GM19099 (cell line): ENCODE data around the gene MLLT3.

Experiments
- POLR2A ChIP-seq: IDR thresholded peaks from 3 replicates; pipeline ENCODE4 v1.6.1; 2011; ENCODE audit warnings: low read depth; ENCODE audit not compliant: insufficient read length; ENCODE audit errors: extremely low read depth

MLLT3 gene

DNA sequence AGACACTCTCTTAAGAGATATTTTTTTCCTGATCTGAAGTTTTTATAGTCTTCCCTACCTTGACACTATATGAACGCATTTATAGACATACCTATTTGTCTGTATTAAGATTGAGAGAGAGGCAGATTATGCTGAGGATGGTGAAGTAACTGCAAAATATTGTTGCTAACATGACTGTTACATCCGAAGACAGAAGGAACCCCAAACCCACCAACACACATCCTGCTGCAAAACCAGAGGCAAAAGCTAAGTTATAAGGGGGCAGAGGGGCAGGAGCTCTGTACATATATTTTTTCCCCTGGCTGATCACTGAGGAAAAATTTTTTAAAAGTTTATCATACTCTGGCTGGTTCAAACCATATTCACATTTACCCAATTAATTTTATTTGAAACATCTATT lies 279.0 kb downstream of the MLLT3 start:
- TF ChIP-seq POLR2A: no peak

- TF ChIP-seq POLR2A: no peak
These were observed 281.8 kb downstream of the MLLT3 start for GRCh38 chr9:20340511-20340861.

DNA sequence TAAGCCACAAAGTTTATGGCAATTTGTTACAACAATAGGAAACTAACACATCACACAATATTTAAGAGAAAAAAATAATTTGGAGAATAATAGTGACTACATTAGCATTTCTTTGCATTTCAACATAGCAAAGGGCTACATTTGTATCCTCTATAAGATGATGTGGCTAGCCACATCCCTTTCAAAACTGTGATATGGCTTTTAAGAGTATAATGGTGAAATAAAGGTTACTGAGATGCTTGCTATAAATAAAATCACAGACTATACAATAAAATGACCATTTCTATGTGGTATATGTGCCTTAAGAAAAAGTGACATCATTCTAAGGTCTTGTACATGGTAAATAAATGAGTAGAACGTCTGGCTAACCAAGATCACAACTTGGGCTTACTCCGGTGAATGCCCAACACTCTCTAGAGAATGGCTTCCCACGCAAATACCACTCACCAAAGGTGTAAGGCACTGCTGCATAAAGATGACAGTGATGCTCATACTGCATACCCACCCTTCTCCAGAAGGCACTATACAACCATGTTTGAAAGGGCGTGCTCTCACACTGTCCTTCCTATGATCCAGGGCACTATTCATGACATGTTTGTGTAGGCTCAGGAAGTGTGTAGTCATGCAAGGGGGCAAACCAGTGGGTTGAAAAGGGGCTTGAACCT lies 286.5 kb downstream of the MLLT3 start:
- TF ChIP-seq POLR2A: no peak

- TF ChIP-seq POLR2A: no peak
These were observed 288.3 kb downstream of the MLLT3 start for GRCh38 chr9:20333991-20334390.

DNA sequence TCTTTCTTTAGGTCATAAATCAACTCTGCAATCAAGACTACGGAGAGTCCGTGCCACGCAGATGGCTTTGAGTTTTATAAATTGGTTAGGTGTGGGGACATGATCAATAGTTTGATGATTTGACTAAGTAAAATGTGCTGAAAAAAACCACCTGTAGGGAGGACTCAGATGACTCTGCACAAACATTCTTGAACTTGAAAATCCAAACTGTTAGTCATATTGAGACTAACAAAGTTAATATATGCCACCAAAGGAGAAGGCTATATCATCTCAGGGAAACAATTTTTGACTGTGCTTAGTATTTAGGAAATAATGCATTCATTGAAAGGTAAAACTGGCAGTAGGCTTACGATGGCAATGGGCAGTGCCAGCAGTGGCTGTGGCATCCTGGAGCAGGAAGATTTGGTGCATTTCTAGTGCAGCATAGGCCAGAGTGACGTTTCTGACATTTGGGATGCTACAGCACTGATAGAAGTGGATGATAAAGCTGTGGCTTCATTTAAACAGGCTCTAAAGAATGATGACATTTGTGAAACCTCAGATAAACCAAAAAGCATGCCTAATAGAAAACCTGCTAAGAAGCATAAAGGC lies 291.1 kb downstream of the MLLT3 start:
- TF ChIP-seq POLR2A: no peak

DNA sequence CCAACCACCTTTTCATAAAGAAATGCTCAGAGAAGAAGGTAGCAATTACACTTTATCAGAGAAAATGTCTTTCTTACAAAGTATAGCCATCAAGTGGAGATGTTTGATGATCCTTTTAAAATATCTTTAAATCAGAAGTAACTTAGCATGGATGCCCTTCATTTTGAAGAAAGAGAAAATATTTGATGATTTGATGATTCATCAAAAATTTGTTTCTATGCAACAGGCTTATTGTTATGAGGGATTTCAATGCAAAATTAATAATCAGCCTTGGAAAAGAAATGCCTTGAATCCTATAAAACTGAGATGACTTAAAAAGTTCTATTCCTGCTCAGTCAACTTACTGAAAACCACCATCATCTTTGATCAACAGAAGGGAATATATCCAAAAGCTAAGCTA lies 291.6 kb downstream of the MLLT3 start:
- no peak for TF ChIP-seq POLR2A

GRCh38 chr9:20326516-20326915 lies 295.8 kb downstream of the MLLT3 start:
- TF ChIP-seq POLR2A: no peak

DNA sequence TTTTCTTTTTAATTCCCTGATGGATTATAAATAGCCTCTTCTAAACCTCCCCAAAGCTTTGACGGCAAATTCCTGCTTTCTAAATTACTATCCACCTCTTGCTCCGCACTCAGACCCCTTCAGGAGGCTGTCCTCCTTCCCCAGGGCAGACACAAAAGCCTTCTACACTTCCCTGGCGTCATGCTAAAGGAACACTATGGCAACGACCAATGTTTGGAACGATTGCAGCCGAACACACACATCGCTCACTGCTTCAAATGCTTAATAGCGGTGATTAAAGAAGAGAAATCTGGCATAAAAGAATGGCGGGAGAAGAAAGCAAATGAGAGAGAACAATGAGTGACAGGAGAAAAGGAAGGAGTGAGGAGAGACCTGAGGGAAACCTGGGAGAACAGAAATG lies 297.3 kb downstream of the MLLT3 start:
- TF ChIP-seq POLR2A: no peak

DNA sequence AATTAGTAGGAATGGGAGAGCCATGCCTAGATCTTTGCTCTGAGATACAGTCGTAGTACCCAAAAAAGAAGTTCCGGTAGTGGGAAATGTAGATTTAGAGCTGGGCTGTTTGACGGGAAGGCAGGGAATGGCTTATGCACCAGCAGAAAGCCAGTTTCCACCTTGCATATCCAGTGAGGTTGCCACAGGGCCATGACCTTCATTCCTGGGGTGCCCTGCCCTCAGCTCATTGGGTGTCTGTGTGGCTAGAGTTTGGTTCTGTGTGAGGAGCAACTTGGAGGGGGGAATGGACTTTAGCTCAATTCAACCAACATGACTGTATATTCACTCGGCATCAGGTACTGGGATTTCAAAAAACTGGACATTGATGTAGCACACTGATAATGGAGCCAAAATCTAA lies 300.1 kb downstream of the MLLT3 start:
- TF ChIP-seq POLR2A: no peak

GRCh38 chr9:20321423-20322082 lies 300.7 kb downstream of the MLLT3 start:
- TF ChIP-seq POLR2A: no peak

GRCh38 chr9:20320921-20321320 lies 301.4 kb downstream of the MLLT3 start:
- TF ChIP-seq POLR2A: no peak

- TF ChIP-seq POLR2A: no peak
These were observed 302.5 kb downstream of the MLLT3 start for GRCh38 chr9:20319641-20320337.

GRCh38 chr9:20319241-20319640 lies 303.1 kb downstream of the MLLT3 start:
- no peak for TF ChIP-seq POLR2A

DNA sequence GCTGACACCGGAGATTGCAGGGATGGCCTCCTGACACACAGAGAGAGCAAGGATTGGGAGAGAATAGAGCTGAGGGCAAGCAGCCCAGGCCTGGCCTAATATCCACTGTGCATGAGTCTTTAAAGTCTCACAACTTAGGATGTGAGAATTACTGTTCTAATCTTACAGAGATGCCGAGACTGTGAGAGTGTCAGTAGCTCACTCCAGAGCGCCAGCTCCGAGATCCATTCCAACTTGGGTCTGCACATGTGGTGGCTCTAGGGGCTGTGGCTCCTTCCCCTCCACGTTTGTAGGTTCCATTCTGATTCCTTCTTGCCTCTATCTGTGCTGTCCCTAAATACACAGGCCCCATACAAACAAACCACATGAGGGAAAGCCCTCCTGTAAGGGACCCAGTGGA lies 304.6 kb downstream of the MLLT3 start:
- TF ChIP-seq POLR2A: no peak

GRCh38 chr9:20316372-20316771 lies 305.9 kb downstream of the MLLT3 start:
- no peak for TF ChIP-seq POLR2A

DNA sequence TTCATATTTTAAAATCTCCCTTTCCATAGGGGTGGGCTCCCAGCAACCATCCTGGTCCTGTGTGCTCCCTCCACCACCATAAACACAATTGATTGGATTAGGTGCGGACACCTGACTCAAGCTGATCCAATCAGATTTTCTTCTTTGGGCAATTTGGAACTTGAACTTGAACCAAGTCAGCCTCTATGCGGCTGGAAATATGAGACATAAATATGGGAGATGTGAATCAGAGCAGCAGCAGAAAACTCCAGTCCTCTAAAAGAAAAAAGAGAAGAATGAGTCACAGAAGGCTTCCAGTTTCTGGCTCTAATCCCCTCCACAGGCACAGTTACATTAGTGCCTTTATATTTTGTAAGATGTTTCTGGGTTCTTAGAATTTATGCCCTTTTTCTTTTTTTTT lies 306.6 kb downstream of the MLLT3 start:
- TF ChIP-seq POLR2A: no peak
